GM12864 (cell line): ENCODE data around the gene SMG6.

Experiments used
- DNase-seq: peaks from one replicate; pipeline ENCODE4 v3.0.0-alpha.2; 2011; ENCODE audit warnings: low read depth
- H3K4me3 ChIP-seq: 2 replicates; pipeline ENCODE4 v1.5.1; 2011; ENCODE audit warnings: mild to moderate bottlenecking, low read depth, low read length, control low read depth
- TF ChIP-seq, protein P1 (sequence below): IDR thresholded peaks from 2 replicates; pipeline ENCODE4 v1.5.1; 2011; ENCODE audit warnings: low read depth, mild to moderate bottlenecking, moderate library complexity, low read length, control low read depth, inconsistent platforms; ENCODE audit errors: missing control alignments

SMG6 gene

DNA sequence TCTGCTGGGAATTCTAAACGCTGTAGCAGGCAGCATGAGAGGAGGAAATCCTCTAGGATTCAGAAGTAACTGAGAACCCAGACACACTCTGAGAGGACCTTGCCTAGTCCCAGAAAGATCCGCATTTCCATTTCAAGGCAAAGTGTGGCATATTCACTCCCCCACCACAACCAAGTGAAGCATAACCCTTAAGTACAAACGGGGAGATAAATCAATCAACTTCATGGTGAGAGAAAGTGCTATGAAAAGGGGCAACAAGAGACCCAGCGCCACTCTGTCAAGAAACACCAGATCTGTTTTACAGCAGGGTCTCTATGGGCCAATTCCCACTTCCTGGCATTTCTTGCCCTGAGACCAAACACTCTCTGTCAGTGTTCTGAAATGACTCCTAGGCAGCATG, 68.3 kb downstream of the SMG6 start:
- no peak for DNase-seq
- H3K4me3 ChIP-seq = no peak overlapping the region
- TF ChIP-seq, protein P1, sequence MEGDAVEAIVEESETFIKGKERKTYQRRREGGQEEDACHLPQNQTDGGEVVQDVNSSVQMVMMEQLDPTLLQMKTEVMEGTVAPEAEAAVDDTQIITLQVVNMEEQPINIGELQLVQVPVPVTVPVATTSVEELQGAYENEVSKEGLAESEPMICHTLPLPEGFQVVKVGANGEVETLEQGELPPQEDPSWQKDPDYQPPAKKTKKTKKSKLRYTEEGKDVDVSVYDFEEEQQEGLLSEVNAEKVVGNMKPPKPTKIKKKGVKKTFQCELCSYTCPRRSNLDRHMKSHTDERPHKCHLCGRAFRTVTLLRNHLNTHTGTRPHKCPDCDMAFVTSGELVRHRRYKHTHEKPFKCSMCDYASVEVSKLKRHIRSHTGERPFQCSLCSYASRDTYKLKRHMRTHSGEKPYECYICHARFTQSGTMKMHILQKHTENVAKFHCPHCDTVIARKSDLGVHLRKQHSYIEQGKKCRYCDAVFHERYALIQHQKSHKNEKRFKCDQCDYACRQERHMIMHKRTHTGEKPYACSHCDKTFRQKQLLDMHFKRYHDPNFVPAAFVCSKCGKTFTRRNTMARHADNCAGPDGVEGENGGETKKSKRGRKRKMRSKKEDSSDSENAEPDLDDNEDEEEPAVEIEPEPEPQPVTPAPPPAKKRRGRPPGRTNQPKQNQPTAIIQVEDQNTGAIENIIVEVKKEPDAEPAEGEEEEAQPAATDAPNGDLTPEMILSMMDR = no peak

DNA sequence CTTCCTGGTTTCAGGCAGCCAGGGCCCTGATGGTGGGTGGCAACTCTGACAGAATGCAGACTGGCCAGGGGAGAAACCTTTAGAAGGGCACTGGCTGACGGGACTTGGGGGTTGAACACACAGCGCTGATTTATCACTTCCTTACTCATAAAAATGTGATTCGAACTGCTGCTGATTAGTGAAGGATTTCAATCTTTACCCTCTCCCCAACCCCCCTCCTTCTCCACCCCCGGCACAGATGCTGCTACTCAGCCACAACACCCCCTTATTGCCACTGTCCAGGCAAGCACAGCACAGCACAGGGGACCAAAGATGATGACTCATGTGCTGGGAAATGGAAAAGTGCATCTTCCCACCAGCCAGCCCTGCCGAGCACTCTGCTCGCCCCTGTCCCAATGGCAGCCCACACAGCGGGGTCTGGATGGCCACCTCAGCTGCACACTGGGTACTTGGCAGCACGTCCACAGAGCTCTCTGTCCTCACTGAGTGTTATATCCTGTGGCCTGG, 70.1 kb downstream of the SMG6 start:
- DNase-seq = no peak
- no peak overlapping the region for H3K4me3 ChIP-seq
- TF ChIP-seq, protein P1 = no peak

DNA sequence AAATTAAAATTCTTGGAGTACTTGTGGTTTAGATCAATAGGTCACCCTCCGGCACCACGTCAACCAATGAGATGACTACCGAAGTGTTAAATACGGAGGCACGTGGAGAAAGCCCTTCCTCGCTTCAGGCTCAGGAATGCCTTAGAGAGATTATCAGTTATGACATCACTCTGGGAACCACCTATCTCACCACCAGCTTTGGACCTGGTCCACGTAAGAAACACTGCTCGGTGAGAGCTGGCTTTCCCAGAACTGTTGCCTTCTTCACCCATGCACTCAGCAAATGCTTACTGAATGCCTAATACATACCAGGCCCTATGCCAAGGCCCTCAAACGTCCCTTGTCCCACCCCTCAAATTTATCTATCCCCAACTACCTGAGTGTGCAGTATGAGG, 71.3 kb downstream of the SMG6 start:
- H3K4me3 ChIP-seq = no peak overlapping the region
- no peak for DNase-seq
- TF ChIP-seq, protein P1 = no peak

DNA sequence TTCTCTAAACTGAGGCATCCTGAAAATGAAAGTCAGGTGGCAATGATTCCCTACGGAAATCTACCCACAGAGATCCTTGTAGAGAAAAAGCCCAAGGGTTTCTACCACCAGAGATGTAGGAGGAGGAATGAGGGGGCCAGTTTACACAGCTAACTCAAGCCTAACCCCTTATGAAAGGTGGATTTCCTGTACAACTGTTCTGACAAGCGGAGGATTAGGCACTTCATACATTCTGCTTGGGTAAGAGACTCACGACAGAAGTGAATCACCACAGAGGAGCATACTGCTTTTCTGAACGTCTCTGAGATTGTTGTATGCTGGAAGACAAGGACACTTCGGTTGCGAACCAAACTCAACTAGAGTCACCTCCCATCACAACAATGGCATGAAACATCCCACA, 72.7 kb downstream of the SMG6 start:
- H3K4me3 ChIP-seq = no peak overlapping the region
- no peak for DNase-seq
- TF ChIP-seq, protein P1 = no peak

DNA sequence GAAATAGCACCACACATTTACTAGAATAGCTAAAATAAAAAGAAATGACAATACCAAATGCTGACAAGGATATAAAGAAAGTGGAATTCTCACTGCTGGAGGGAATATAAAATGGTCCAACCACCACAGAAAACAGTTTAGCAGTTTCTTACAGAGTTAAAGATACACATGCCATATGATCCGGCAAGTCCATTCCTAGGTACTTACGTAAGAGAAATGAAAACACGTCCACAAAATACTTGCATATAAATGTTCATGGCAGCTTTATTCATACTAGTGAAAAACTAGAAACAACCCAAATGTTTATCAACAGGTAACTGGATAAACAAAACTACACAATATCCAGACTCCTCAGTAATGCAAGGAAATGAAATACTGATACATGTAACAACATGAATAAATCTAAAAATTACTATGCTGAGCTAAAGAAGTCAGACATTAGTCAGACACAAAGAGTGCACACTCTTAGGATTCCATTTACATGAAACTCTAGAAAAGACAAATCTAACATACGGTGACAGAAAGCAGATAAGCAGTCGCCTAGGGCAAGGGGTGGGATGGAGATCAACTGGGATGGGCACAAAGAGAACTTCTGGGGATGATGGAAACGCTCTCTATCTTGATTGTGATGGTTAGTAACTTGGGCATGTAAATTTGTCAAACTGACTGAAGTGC, 76.4 kb downstream of the SMG6 start:
- TF ChIP-seq, protein P1 = no peak
- DNase-seq = no peak
- H3K4me3 ChIP-seq = no peak overlapping the region

DNA sequence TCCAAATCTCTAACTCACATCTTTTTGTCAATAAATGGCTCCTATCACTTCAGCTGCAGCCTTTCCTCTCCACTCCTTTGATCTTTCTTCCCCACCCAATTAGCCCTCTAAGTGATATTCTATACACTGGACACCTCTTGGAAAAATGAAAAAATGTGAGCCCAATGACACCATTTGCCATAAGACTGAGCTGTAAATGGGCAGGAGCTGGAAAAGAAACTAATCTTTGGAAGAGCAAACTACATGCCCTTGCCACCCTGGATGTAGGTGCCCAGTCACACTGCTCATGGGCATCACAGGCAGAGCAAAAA, 80.0 kb downstream of the SMG6 start:
- TF ChIP-seq, protein P1 = no peak
- no peak overlapping the region for H3K4me3 ChIP-seq
- DNase-seq = no peak
